H1 (cell line): ENCODE data around the gene TAS2R19. TPM values are rescaled to one million over a fixed set of nuclear protein-coding genes. Genes with fewer than 3 reads are reported as not detected.

ENCODE experiments used
- CTCF ChIA-PET: fragments of 300-600 bp; sonication (Branson Sonifier 250); formaldehyde crosslinking; loops from one replicate; lab custom pipeline; 2021; ENCODE audit not compliant: partially characterized antibody; lab: Charles Lee
- POLR2A ChIA-PET: fragments of 300-600 bp; sonication (Branson Sonifier 250); formaldehyde crosslinking; loops from one replicate; lab custom pipeline; 2021; ENCODE audit warnings: inconsistent platforms; ENCODE audit not compliant: partially characterized antibody; lab: Charles Lee
- DNase-seq, 2 experiments: peaks; one replicate each; pipeline versions ENCODE4 v3.0.0 to v3.0.0-alpha.2; 2010 to 2022; ENCODE audit warnings: low spot score in 2 of 2, low read depth in 1 of 2, mixed read lengths in 1 of 2
- FAIRE-seq: peaks from 2 replicates; lab custom pipeline; 2011; peaks lifted over from hg19 to GRCh38; lab: Jason Lieb, UNC
- H2AFZ ChIP-seq: 2 replicates; pipeline ENCODE4 v1.8.1; 2012; ENCODE audit warnings: low read length, inconsistent platforms
- H2AK5ac ChIP-seq: 2 replicates; pipeline ENCODE4 v1.6.1; 2013; ENCODE audit warnings: low read depth, low read length
- H2BK120ac ChIP-seq: replicated peaks from 2 replicates; pipeline ENCODE3; 2013; ENCODE audit warnings: low read depth, low read length, inconsistent platforms
- H2BK12ac ChIP-seq: 2 replicates; pipeline ENCODE4 v1.6.1; 2013; ENCODE audit warnings: low read depth, low read length
- H2BK15ac ChIP-seq: 2 replicates; pipeline ENCODE4 v1.6.1; 2013; ENCODE audit warnings: low read length
- H2BK20ac ChIP-seq: 2 replicates; pipeline ENCODE4 v1.6.1; 2013; ENCODE audit warnings: low read length
- H2BK5ac ChIP-seq: 2 replicates; pipeline ENCODE4 v1.6.1; 2013; ENCODE audit warnings: low read depth, low read length
- H3K14ac ChIP-seq: 2 replicates; pipeline ENCODE4 v1.6.1; 2013; ENCODE audit warnings: inconsistent platforms; ENCODE audit not compliant: insufficient read length
- H3K18ac ChIP-seq: 2 replicates; pipeline ENCODE4 v1.6.1; 2013; ENCODE audit warnings: low read length; ENCODE audit errors: extremely low read depth
- H3K23ac ChIP-seq: 2 replicates; pipeline ENCODE4 v1.6.1; 2013; ENCODE audit warnings: inconsistent platforms; ENCODE audit not compliant: insufficient read length
- H3K23me2 ChIP-seq: 2 replicates; pipeline ENCODE4 v1.6.1; 2013; ENCODE audit warnings: low read depth, low read length
- H3K27ac ChIP-seq: 2 replicates; pipeline ENCODE4 v1.6.1; 2011; ENCODE audit warnings: low read depth, low read length, inconsistent platforms
- H3K27me3 ChIP-seq, 4 experiments: replicated peaks in 1 of 4; 1 replicate in 1 of 4; 2 replicates in 3 of 4; pipeline versions ENCODE4 v1.6.1 to v1.8.1; 2011 to 2013; ENCODE audit warnings: low read length in 3 of 4, mild to moderate bottlenecking in 3 of 4, inconsistent platforms in 2 of 4, mixed read lengths in 2 of 4, moderate library complexity in 1 of 4; ENCODE audit not compliant: control insufficient read depth in 3 of 4, insufficient read depth in 3 of 4; ENCODE audit errors: extremely low read depth in 1 of 4
- H3K36me3 ChIP-seq, 4 experiments: 2 replicates each; pipeline versions ENCODE4 v1.6.1 to v1.8.1; 2011 to 2013; ENCODE audit warnings: mild to moderate bottlenecking in 4 of 4, low read length in 3 of 4, moderate library complexity in 2 of 4, control low read depth in 1 of 4, inconsistent platforms in 1 of 4; ENCODE audit not compliant: insufficient read depth in 4 of 4, control insufficient read depth in 2 of 4
- H3K4ac ChIP-seq: replicated peaks from 2 replicates; pipeline ENCODE3; 2013; ENCODE audit warnings: low read length, low read depth, mixed read lengths, inconsistent platforms; ENCODE audit not compliant: insufficient read length
- H3K4me1 ChIP-seq, 4 experiments: replicated peaks in 1 of 4; 1 replicate in 1 of 4; 2 replicates in 3 of 4; pipeline versions ENCODE4 v1.6.1 to v1.8.1; 2011 to 2013; ENCODE audit warnings: low read length in 3 of 4, inconsistent platforms in 2 of 4, mixed read lengths in 1 of 4; ENCODE audit not compliant: insufficient read depth in 4 of 4, control insufficient read depth in 3 of 4
- H3K4me2 ChIP-seq, 2 experiments: 2 replicates each; pipeline versions ENCODE4 v1.6.1 to v1.8.1; 2011 to 2013; ENCODE audit warnings: low read depth in 2 of 2, low read length in 2 of 2, control low read depth in 1 of 2, inconsistent platforms in 1 of 2, mild to moderate bottlenecking in 1 of 2; ENCODE audit not compliant: insufficient read depth in 1 of 2
- H3K4me3 ChIP-seq, 4 experiments: fragments of 200-600, 300-600 bp in 1 of 4; sonication (generic), shearing (Covaris generic), sonication (Bioruptor Twin) in 1 of 4; 2 replicates each; pipeline versions ENCODE4 v1.5.1 to v1.8.1; 2011 to 2016; ENCODE audit warnings: low read length in 4 of 4, low read depth in 3 of 4, control low read depth in 2 of 4, inconsistent platforms in 2 of 4, mild to moderate bottlenecking in 2 of 4, mixed read lengths in 1 of 4, moderate library complexity in 1 of 4; ENCODE audit not compliant: insufficient read depth in 2 of 4; ENCODE audit errors: extremely low read depth in 1 of 4
- H3K56ac ChIP-seq: replicated peaks from 2 replicates; pipeline ENCODE3; 2013; ENCODE audit warnings: low read depth, mild to moderate bottlenecking, mixed read lengths, low read length, inconsistent platforms; ENCODE audit not compliant: insufficient read length
- H3K79me1 ChIP-seq: 2 replicates; pipeline ENCODE4 v1.6.1; 2013; ENCODE audit warnings: low read depth, low read length, control low read depth
- H3K79me2 ChIP-seq, 2 experiments: 2 replicates each; pipeline versions ENCODE4 v1.6.1 to v1.8.1; 2012 to 2013; ENCODE audit warnings: low read length in 2 of 2, mild to moderate bottlenecking in 2 of 2, inconsistent platforms in 1 of 2; ENCODE audit not compliant: insufficient read depth in 2 of 2, control insufficient read depth in 1 of 2
- H3K9ac ChIP-seq, 4 experiments: replicated peaks in 1 of 4; 1 replicate in 1 of 4; 2 replicates in 3 of 4; pipeline versions ENCODE4 v1.6.1 to v1.8.1; 2011 to 2013; ENCODE audit warnings: low read depth in 3 of 4, low read length in 3 of 4, control low read depth in 2 of 4, mild to moderate bottlenecking in 2 of 4, moderate library complexity in 2 of 4, inconsistent platforms in 1 of 4; ENCODE audit errors: extremely low read depth in 1 of 4
- H3K9me3 ChIP-seq, 2 experiments: 2 replicates each; pipeline versions ENCODE4 v1.6.1 to v1.8.1; 2012 to 2013; ENCODE audit warnings: mild to moderate bottlenecking in 2 of 2, moderate library complexity in 2 of 2, control low read depth in 1 of 2, inconsistent platforms in 1 of 2, low read depth in 1 of 2, low read length in 1 of 2, mixed read lengths in 1 of 2; ENCODE audit not compliant: insufficient read depth in 2 of 2
- H4K20me1 ChIP-seq, 2 experiments: replicated peaks in 1 of 2; 2 replicates each; pipeline versions ENCODE3 to v1.8.1; 2011 to 2013; ENCODE audit warnings: inconsistent platforms in 2 of 2, low read length in 2 of 2, mild to moderate bottlenecking in 1 of 2; ENCODE audit not compliant: insufficient read depth in 2 of 2, control insufficient read depth in 1 of 2
- H4K5ac ChIP-seq: 2 replicates; pipeline ENCODE4 v1.6.1; 2013; ENCODE audit warnings: low read length, low read depth, mixed read lengths, inconsistent platforms; ENCODE audit not compliant: insufficient read length
- H4K8ac ChIP-seq: 2 replicates; pipeline ENCODE4 v1.8.0; 2013; ENCODE audit warnings: mild to moderate bottlenecking, moderate library complexity, low read length, inconsistent platforms; ENCODE audit not compliant: insufficient read depth; ENCODE audit errors: extremely low read depth
- H4K91ac ChIP-seq: replicated peaks from 2 replicates; pipeline ENCODE3; 2013; ENCODE audit warnings: low read length, mixed read lengths, inconsistent platforms; ENCODE audit not compliant: insufficient read length
- ASH2L ChIP-seq: fragments of 200-600, 300-600 bp; sonication (generic); IDR thresholded peaks from one replicate; pipeline ENCODE4 v1.7.1; 2017; ENCODE audit warnings: low read length
- BCL11A ChIP-seq, 2 experiments: IDR thresholded peaks; one replicate each; pipeline ENCODE4 v1.6.1; 2011; ENCODE audit warnings: low read depth in 2 of 2, low read length in 2 of 2, mild to moderate bottlenecking in 2 of 2
- CBX5 ChIP-seq: fragments of 300-800, 300-1000 bp; sonication (generic); IDR thresholded peaks from 2 replicates; pipeline ENCODE4 v1.7.1; 2016; ENCODE audit warnings: antibody characterized with exemption, low read length, low read depth
- GTF2F1 ChIP-seq: IDR thresholded peaks from 2 replicates; pipeline ENCODE4 v1.6.1; 2012; ENCODE audit warnings: low read depth, low read length, improper control_type of control experiment, borderline replicate concordance
- POLR2AphosphoS5 ChIP-seq: IDR thresholded peaks from 2 replicates; pipeline ENCODE4 v1.6.1; 2011; ENCODE audit warnings: low read depth, low read length
- RFX5 ChIP-seq: IDR thresholded peaks from 2 replicates; pipeline ENCODE4 v1.6.1; 2011; ENCODE audit warnings: low read depth, low read length, improper control_type of control experiment, borderline replicate concordance
- RNF2 ChIP-seq: fragments of 200-900, 300-1000 bp; sonication (generic); IDR thresholded peaks from 2 replicates; pipeline ENCODE4 v1.7.1; 2016; ENCODE audit warnings: borderline replicate concordance, low read depth, mild to moderate bottlenecking, antibody characterized with exemption, low read length; ENCODE audit not compliant: poor library complexity, severe bottlenecking; ENCODE audit errors: missing control alignments
- RXRA ChIP-seq: IDR thresholded peaks from 2 replicates; pipeline ENCODE4 v1.6.1; 2011; ENCODE audit warnings: low read depth, mild to moderate bottlenecking, low read length, moderate library complexity; ENCODE audit not compliant: insufficient read depth
- SIN3A ChIP-seq, 2 experiments: IDR thresholded peaks in 1 of 2; conservative IDR thresholded peaks in 1 of 2; 2 replicates each; pipeline ENCODE4 v1.6.1; 2011 to 2012; ENCODE audit warnings: low read length in 2 of 2, improper control_type of control experiment in 1 of 2, low read depth in 1 of 2, mild to moderate bottlenecking in 1 of 2
- SIRT6 ChIP-seq: IDR thresholded peaks from one replicate; pipeline ENCODE4 v1.7.1; 2012; ENCODE audit warnings: low read length, inconsistent platforms
- SIX5 ChIP-seq: IDR thresholded peaks from 2 replicates; pipeline ENCODE4 v1.6.1; 2011; ENCODE audit warnings: mild to moderate bottlenecking, low read depth, low read length
- SRF ChIP-seq: IDR thresholded peaks from 2 replicates; pipeline ENCODE4 v1.6.1; 2011; ENCODE audit warnings: mild to moderate bottlenecking, low read depth, low read length, moderate library complexity
- TBP ChIP-seq: IDR thresholded peaks from 2 replicates; pipeline ENCODE4 v1.6.1; 2011; ENCODE audit warnings: low read depth, low read length, improper control_type of control experiment
- TCF12 ChIP-seq: IDR thresholded peaks from 2 replicates; pipeline ENCODE4 v1.6.1; 2011; ENCODE audit warnings: low read depth, mild to moderate bottlenecking, low read length
- WGBS, 2 experiments: shearing (Covaris generic) in 1 of 2; methylation state at CpG; one replicate each; pipeline versions ENCODE4 v1.1.6 to v1.1.7; 2013 to 2015; ENCODE audit warnings: low lambda C conversion rate in 2 of 2, mixed read lengths in 2 of 2, inconsistent platforms in 1 of 2, low coverage in 1 of 2, missing lambda C conversion rate in 1 of 2; ENCODE audit not compliant: insufficient replicate concordance in 2 of 2, insufficient coverage in 1 of 2, insufficient read length in 1 of 2; ENCODE audit errors: extremely low coverage in 1 of 2, missing lambda C conversion rate in 1 of 2; 5-methylcytosine and 5-hydroxymethylcytosine counted together
- polyA plus RNA-seq, 7 experiments: library from polyadenylated mRNA; depleted of rRNA in 3 of 7; stranded (reverse) in 5 of 7; unstranded in 2 of 7; fragments of >200 nt in 5 of 7; fragments of 200-250 nt in 2 of 7; gene quantifications; 1 replicate in 5 of 7; 2 replicates in 1 of 7; 4 replicates in 1 of 7; pipeline versions ENCODE4 v1.2.1 to v1.2.3, GENCODE V29; 2011 to 2013; ENCODE audit warnings: missing spikeins in 2 of 7, mixed read lengths in 2 of 7
- total RNA-seq: library from RNA; stranded (reverse); fragmentation: NEBNext Ultra II Directional; extraction: Animal tissue kit (Norgen Biotek cat#: 25700); gene quantifications from 2 replicates; pipeline ENCODE4 v1.2.1, GENCODE V29; 2021
- TF ChIP-seq, protein P1 (sequence below): IDR thresholded peaks from 2 replicates; pipeline ENCODE4 v1.6.1; 2012; ENCODE audit warnings: inconsistent platforms

TAS2R19 gene
- total and polyA plus RNA-seq, 2 of the 8 experiments (the other 6 are each of a cell fraction or from before 2014, with no cell fraction given), result 0.97 to 0.99 TPM

- Histone ChIP-seq H2BK15ac (no peak overlapping the region), H4K5ac (no peak overlapping the region), H3K27me3 (no peaks in the 10 kb centered on the region), H3K4me2 (no peak overlapping the region), H4K91ac (no peak overlapping the region), H3K56ac (no peak overlapping the region), H2BK120ac (no peak overlapping the region), H4K8ac (no peak overlapping the region), H3K27ac (no peak overlapping the region), H2AK5ac (no peak overlapping the region), H3K79me1 (no peaks in the 10 kb centered on the region; the same call in 1 of the 2 replicates), H2AFZ (no peak overlapping the region), H3K18ac (no peak overlapping the region), H3K4me1 (no peaks in the 10 kb centered on the region), H2BK20ac (no peak overlapping the region), H2BK12ac (no peak overlapping the region), H4K20me1 (no peaks in the 10 kb centered on the region), H3K36me3 (no peaks in the 10 kb centered on the region; a peak in 1 of 8 replicates), H3K79me2 (no peaks in the 10 kb centered on the region; a peak in 2 of 4 replicates), H3K23ac (no peak overlapping the region), H3K4ac (no peak overlapping the region), H3K9me3 (no peaks in the 10 kb centered on the region), H2BK5ac (no peak overlapping the region), H3K23me2 (no peaks in the 10 kb centered on the region), H3K9ac (no peak overlapping the region), H3K14ac (no peak overlapping the region), H3K4me3 (no peak overlapping the region)
- 67% methylated on average over 3 of the region's 3 CpGs; no CpG with 5 or more reads in 1 of the 2 experiments for WGBS, 2 experiments
- DNase-seq (no peak), FAIRE-seq (no peak)
- ChIA-PET POLR2A (no interaction called here), CTCF (interaction anchor here (0.9 to 2.5 kb wide), 2 partner anchors 13 to 883 kb away, joined by 3 to 8 read pairs; no protein-coding TSS in a partner anchor)
- TF ChIP-seq TCF12, result no peak
- TF ChIP-seq ASH2L, result no peak
- TF ChIP-seq SRF, result no peak
- TF ChIP-seq SIX5, result no peak
- TF ChIP-seq RXRA, result no peak
- TF ChIP-seq BCL11A (IDR thresholded peaks at IDR 0.05; ENCODE audit: low read depth in 2 of 2, low read length in 2 of 2), result no peak
- TF ChIP-seq RNF2, result no peak
- TF ChIP-seq, protein P1, sequence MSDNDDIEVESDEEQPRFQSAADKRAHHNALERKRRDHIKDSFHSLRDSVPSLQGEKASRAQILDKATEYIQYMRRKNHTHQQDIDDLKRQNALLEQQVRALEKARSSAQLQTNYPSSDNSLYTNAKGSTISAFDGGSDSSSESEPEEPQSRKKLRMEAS, result no peak
- no peak for TF ChIP-seq TBP
- no peak for TF ChIP-seq RFX5
- no peak for TF ChIP-seq POLR2AphosphoS5
- TF ChIP-seq GTF2F1, result no peak
- no peak for TF ChIP-seq SIN3A (conservative IDR thresholded peaks at IDR 0.05 in 1 of 2, IDR thresholded peaks at IDR 0.05 in 1 of 2; ENCODE audit: low read depth in 1 of 2, low read length in 2 of 2)
- TF ChIP-seq SIRT6, result no peak
- no peak for TF ChIP-seq CBX5
Observed at GRCh38 chr12:11039171-11039570, 16.8 kb upstream of the TAS2R19 start.
